GM13976 (cell line): ENCODE measurements around the gene STIP1.
"Not testable (repeated sequence)": the region's sequence is repeated elsewhere in the genome, so short reads cannot be mapped to it uniquely, and the experiment has no call there.

Experiments
- DNase-seq: peaks from one replicate; pipeline ENCODE4 v3.0.0; 2012; ENCODE audit warnings: low spot score
- CTCF ChIP-seq: IDR thresholded peaks from 2 replicates; pipeline ENCODE4 v1.5.1; 2012; ENCODE audit warnings: borderline replicate concordance, mild to moderate bottlenecking; ENCODE audit not compliant: insufficient read depth; ENCODE audit errors: extremely low read depth, missing control alignments, control extremely low read depth
- in situ Hi-C: fragments of 300-500 bp; cut with MboI; formaldehyde crosslinking; loops from one replicate; pipeline ENCODE4 v1.12.0; 2022; ENCODE audit warnings: low sequenced_read_pairs, mixed read lengths, inconsistent platforms; ENCODE audit not compliant: unreplicated experiment

STIP1 gene

GRCh38 chr11:64241491-64242374 is 55.8 kb downstream of the STIP1 start:
- peak; percentile 97 for DNase-seq
- in situ Hi-C loops, result no loop called here
- no peak for TF ChIP-seq CTCF

- TF ChIP-seq CTCF, result no peak
- DNase-seq, result no peak
- in situ Hi-C loops, result no loop called here
Measured at GRCh38 chr11:64243236-64243854, 57.4 kb downstream of the STIP1 start.

- in situ Hi-C loops, result no loop called here
- TF ChIP-seq CTCF, result no peak
- no peak for DNase-seq
Measured at GRCh38 chr11:64244107-64244506, 58.1 kb downstream of the STIP1 start.

DNA sequence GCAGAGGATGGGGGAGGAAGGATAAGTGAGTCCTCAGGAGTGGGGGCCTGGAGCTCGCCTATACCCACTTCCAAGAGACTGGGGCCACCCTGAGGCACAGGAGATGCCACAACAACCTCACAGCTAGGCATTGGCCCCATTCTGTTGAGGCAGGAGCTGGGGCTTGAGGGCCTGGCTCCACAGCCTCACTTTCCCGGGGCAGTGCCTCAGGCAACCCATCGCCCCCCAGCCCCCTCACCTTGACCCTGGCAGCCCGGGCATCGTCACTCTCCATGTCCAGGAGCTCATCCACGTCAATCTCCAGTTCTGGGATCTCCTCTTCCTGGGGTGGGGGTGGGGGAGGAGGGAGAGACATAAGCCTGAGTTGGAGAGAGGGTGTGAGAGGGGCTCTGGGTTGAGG is 59.0 kb downstream of the STIP1 start:
- DNase-seq, result no peak
- TF ChIP-seq CTCF, result no peak
- in situ Hi-C loops, result no loop called here

- in situ Hi-C loops, result no loop called here
- DNase-seq, result no peak
- no peak for TF ChIP-seq CTCF
Measured at GRCh38 chr11:64245401-64245796, 59.4 kb downstream of the STIP1 start.

GRCh38 chr11:64245797-64246620 is 60.0 kb downstream of the STIP1 start:
- no peak for TF ChIP-seq CTCF
- in situ Hi-C loops, result no loop called here
- DNase-seq, result peak; percentile 56

DNA sequence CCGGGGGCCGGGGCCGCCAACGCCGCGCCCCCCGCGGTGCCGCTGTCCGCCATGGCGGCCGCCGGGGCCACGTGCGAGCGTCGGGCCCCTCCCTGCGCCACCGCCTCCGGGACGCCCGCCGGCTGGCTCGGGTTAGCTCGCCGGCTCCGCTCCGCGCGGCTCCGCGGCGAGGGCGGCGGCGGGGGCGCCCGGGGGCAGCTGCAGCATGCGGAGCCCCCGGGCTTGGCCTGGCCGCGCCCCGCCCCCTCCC is 60.6 kb downstream of the STIP1 start:
- in situ Hi-C loops, result not testable (repeated sequence)

More for the DNA sequence above, 60.6 kb downstream of the STIP1 start:
- DNase-seq, result not testable (repeated sequence)
